Activated CD4-positive, alpha-beta T cell treated with anti-CD3 and anti-CD28 coated beads for 4 hours (primary cell): ENCODE results near the gene RAPGEF4.
"Not testable (repeated sequence)": the region's sequence is repeated elsewhere in the genome, so short reads cannot be mapped to it uniquely, and the experiment has no call there.

Experiments used
- DNase-seq, 2 donors: peaks; one replicate each; pipeline ENCODE4 v3.0.0-alpha.2; 2020

Gene RAPGEF4

GRCh38 chr2:172726172-172726735 is 9.4 kb upstream of the RAPGEF4 start:
- no peak for DNase-seq

- DNase-seq, result no peak
Observed at GRCh38 chr2:172730411-172730810, 5.2 kb upstream of the RAPGEF4 start.

GRCh38 chr2:172734711-172735581 is 699 bp upstream of the RAPGEF4 start:
- no peak for DNase-seq

GRCh38 chr2:172736424-172737174 is 954 bp downstream of the RAPGEF4 start:
- no peak for DNase-seq

- no peak for DNase-seq
Observed at GRCh38 chr2:172739661-172740266, 4.1 kb downstream of the RAPGEF4 start.

GRCh38 chr2:172740856-172741255 is 5.2 kb downstream of the RAPGEF4 start:
- DNase-seq, result no peak

GRCh38 chr2:172742931-172743540 is 7.4 kb downstream of the RAPGEF4 start:
- no peak for DNase-seq

GRCh38 chr2:172743898-172744297 is 8.3 kb downstream of the RAPGEF4 start:
- DNase-seq, result no peak

- DNase-seq, result no peak
Observed at GRCh38 chr2:172745636-172746035, 10.0 kb downstream of the RAPGEF4 start.

GRCh38 chr2:172748543-172748942 is 12.9 kb downstream of the RAPGEF4 start:
- not testable (repeated sequence) for DNase-seq

- DNase-seq, result no peak
Observed at GRCh38 chr2:172749388-172749787, 13.7 kb downstream of the RAPGEF4 start.

GRCh38 chr2:172751564-172751963 is 15.9 kb downstream of the RAPGEF4 start:
- no peak for DNase-seq

GRCh38 chr2:172753610-172754009 is 18.0 kb downstream of the RAPGEF4 start:
- no peak for DNase-seq

- no peak for DNase-seq
Observed at GRCh38 chr2:172759441-172759840, 23.8 kb downstream of the RAPGEF4 start.

GRCh38 chr2:172761306-172761705 is 25.7 kb downstream of the RAPGEF4 start:
- no peak for DNase-seq

- DNase-seq, result no peak
Observed at GRCh38 chr2:172762574-172762973, 26.9 kb downstream of the RAPGEF4 start.

- DNase-seq, result no peak
Observed at GRCh38 chr2:172763079-172763478, 27.4 kb downstream of the RAPGEF4 start.

- DNase-seq, result no peak
Observed at GRCh38 chr2:172765662-172766061, 30.0 kb downstream of the RAPGEF4 start.

GRCh38 chr2:172768401-172768800 is 32.8 kb downstream of the RAPGEF4 start:
- DNase-seq, result no peak

GRCh38 chr2:172769879-172770278 is 34.2 kb downstream of the RAPGEF4 start:
- no peak for DNase-seq

- no peak for DNase-seq
Observed at GRCh38 chr2:172770887-172771286, 35.2 kb downstream of the RAPGEF4 start.

- DNase-seq, result no peak
Observed at GRCh38 chr2:172772633-172773032, 37.0 kb downstream of the RAPGEF4 start.

GRCh38 chr2:172774302-172774701 is 38.7 kb downstream of the RAPGEF4 start:
- DNase-seq, result no peak
